Measurements from ENCODE around the gene SCGB1C2.

GRCh38 chr17:163514-164098 is 26.2 kb downstream of the SCGB1C2 start:
- TF ChIP-seq CTCF (conservative IDR thresholded peaks at IDR 0.05; ENCODE audit: low read length) (no peak), EZH2phosphoT487 (IDR thresholded peaks at IDR 0.05; ENCODE audit: borderline replicate concordance) (no peak)

Measured in Loucy (cell line).